Sigmoid colon (tissue), 7 donors: ENCODE data around the gene POTEI. TPM values are rescaled to one million over a fixed set of nuclear protein-coding genes. Genes with fewer than 3 reads are reported as not detected.
"Not testable (repeated sequence)": the region's sequence is repeated elsewhere in the genome, so short reads cannot be mapped to it uniquely, and the experiment has no call there.

Experiments used
- DNase-seq: peaks from one replicate; pipeline ENCODE4 v3.0.0-alpha.2; 2019
- H3K27ac ChIP-seq, 4 donors: fragments of 200-600 bp; sonication (generic); one replicate each; pipeline ENCODE4 v1.5.1; 2016 to 2019; ENCODE audit warnings: mild to moderate bottlenecking in 1 of 4
- H3K27me3 ChIP-seq, 3 donors: fragments of 200-600 bp; sonication (generic); one replicate each; pipeline ENCODE4 v1.5.1; 2019; ENCODE audit warnings: mild to moderate bottlenecking in 1 of 3
- H3K36me3 ChIP-seq, 4 donors: fragments of 200-600 bp; sonication (generic); one replicate each; pipeline ENCODE4 v1.5.1; 2016 to 2019
- H3K4me1 ChIP-seq, 4 donors: fragments of 200-600 bp; sonication (generic); one replicate each; pipeline ENCODE4 v1.5.1; 2017 to 2019
- H3K4me3 ChIP-seq, 4 donors: fragments of 200-600 bp; sonication (generic); one replicate each; pipeline ENCODE4 v1.5.1; 2017 to 2019; ENCODE audit warnings: mild to moderate bottlenecking in 2 of 4, moderate library complexity in 1 of 4
- H3K9me3 ChIP-seq, 4 donors: fragments of 200-600 bp in 3 of 4; sonication (generic) in 3 of 4; one replicate each; pipeline versions ENCODE4 v1.5.1 to v1.6.1; 2013 to 2019
- CTCF ChIP-seq, 4 experiments: fragments of 450-650 bp in 3 of 4; fragments of 200-600 bp in 1 of 4; IDR thresholded peaks; one replicate each; pipeline ENCODE4 v1.5.1; 2016 to 2019; ENCODE audit warnings: antibody characterized with exemption in 4 of 4, mild to moderate bottlenecking in 3 of 4, moderate library complexity in 2 of 4
- WGBS, 2 donors: extraction: QIAGEN DNeasy Blood & Tissue Kit; methylation state at CpG; one replicate each; pipeline ENCODE4 v1.1.7; 2013; 5-methylcytosine and 5-hydroxymethylcytosine counted together
- intact Hi-C: fragments of 100-400 bp; cut with DNase I; formaldehyde crosslinking; loops from one replicate; pipeline ENCODE4 v1.15.1; 2023
- polyA plus RNA-seq, 3 donors: library from polyadenylated mRNA; stranded (reverse); fragments of 200-250 nt; gene quantifications; one replicate each; pipeline ENCODE4 v1.2.3, GENCODE V29; 2013
- small RNA-seq, 3 donors: library from RNA; depleted of rRNA; stranded (forward); fragments of <200 nt; gene quantifications; one replicate each; pipeline ENCODE3, GENCODE V24; 2016
- total RNA-seq, 4 donors: library from RNA; depleted of rRNA; stranded (reverse); fragments of >200 nt; gene quantifications; one replicate each; pipeline ENCODE4 v1.1.0, GENCODE V29; 2016
- donor health status: healthy with polysubstance abuse.
- donor health status: Bipolar disorder and iron deficiency.
- donor health status: healthy.

Gene POTEI
- total and polyA plus RNA-seq, 7 donors = 0.03 TPM; not detected in 6

DNA sequence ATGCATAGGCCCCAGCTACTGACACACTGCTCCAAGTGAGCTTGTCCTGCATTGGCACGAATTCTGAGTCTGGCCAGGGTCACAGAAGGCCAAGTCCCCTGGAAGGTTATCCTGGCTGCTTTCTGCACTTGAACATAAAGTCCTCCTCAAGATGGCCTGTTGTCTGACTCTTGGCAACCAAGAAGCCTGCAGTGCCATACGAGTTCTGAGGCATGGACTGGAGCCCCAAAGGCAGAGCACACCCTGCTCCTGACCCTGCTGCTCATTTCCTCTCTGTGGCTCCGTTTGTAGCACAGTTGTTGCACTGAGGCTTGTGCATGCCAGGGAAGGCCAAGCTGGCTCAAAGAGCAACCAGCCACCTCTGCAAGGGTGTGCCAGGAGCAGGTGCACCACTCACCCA is 57.9 kb downstream of the POTEI start:
- H3K4me3 ChIP-seq, H3K27ac ChIP-seq, H3K27me3 ChIP-seq, intact Hi-C loops, H3K9me3 ChIP-seq, H3K4me1 ChIP-seq, H3K36me3 ChIP-seq: not testable (repeated sequence)
- WGBS, 2 donors = 51 to 61% methylated on average over 3 of the region's 3 CpGs
- DNase-seq = peak; percentile 2

DNA sequence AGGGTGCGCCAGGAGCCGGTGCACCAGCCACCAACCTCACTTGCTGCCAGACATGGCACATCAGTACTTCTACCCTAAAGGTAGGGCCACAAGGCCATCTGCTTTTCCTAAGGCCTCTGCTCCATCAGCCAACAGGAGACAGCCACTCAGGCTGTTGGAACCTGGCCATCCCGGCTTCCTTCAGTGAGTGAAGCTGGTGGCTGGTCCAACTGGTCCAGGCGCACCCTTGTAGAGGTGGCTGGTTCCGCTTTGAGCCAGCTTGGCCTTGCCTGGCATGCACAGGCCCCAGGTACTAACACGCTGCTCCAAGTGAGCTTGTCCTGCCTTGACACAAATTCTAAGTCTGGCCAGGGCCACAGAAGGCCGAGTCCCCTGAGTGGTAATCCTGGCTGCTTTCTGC is 58.8 kb downstream of the POTEI start:
- H3K9me3 ChIP-seq, H3K36me3 ChIP-seq, H3K27ac ChIP-seq, H3K27me3 ChIP-seq, H3K4me1 ChIP-seq, intact Hi-C loops, H3K4me3 ChIP-seq: not testable (repeated sequence)
- peak; percentile 50 for DNase-seq
- WGBS, 2 donors = 87 to 95% methylated on average over 5 of the region's 7 CpGs

DNA sequence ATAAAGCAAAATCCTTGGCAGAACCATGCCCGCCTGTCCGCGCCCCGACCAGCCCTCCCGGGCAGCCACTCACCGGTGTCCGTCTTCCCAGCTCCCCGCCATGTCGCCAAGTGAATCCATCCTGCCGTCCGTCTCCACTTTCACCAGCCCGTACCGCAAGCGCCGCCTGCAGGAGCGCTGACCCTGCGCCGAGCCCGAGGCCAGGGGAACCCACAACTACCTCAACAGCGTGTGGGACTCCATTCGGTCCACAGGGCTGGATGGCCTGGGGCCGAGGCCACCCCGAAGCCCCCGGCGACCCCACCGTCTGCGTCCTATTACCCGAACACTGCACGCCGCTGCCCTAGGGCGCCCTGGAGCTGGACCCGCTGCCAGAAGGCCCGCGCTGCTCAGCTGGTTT is 81.5 kb downstream of the POTEI start:
- peak overlapping the region; percentile 29 to 50 (median 42) for H3K4me3 ChIP-seq
- H3K36me3 ChIP-seq, H3K9me3 ChIP-seq, H3K27ac ChIP-seq, intact Hi-C loops, H3K27me3 ChIP-seq, H3K4me1 ChIP-seq: not testable (repeated sequence)
- 2 to 3% methylated on average over 33 to 34 of the region's 34 CpGs for WGBS, 2 donors
- peak in 3 of 4 experiments; percentile 24 to 35 (median 30) for TF ChIP-seq CTCF (IDR thresholded peaks at IDR 0.05)
- peak; percentile 81 for DNase-seq

DNA sequence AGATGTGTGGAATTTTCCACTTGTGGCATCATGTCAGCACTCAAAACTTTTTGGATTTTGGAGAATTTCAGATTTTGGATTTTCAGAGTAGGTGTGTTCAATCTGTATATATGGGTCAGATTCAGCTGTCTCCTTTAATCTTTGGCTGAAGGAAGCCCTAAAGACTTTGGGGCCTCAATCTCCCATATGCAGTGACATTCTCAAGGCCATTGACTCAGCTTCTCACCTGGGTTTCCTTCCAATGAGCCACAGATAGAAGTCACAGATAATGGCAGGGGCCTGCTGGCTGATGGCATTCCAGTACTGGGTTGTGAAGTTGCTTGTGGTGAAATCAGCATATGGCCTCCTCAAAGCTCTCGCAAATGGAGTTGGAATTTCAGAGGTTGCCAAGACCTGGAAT is 90.3 kb downstream of the POTEI start:
- H3K27ac ChIP-seq, H3K4me1 ChIP-seq, H3K36me3 ChIP-seq, intact Hi-C loops, H3K27me3 ChIP-seq, H3K9me3 ChIP-seq, DNase-seq, H3K4me3 ChIP-seq: not testable (repeated sequence)
- WGBS, 2 donors = 93 to 96% methylated on average over 1 of the region's 1 CpG

- intact Hi-C loops, H3K27me3 ChIP-seq, H3K4me3 ChIP-seq, H3K36me3 ChIP-seq, DNase-seq, H3K4me1 ChIP-seq, H3K27ac ChIP-seq, H3K9me3 ChIP-seq: not testable (repeated sequence)
- WGBS, 2 donors = 30 to 70% methylated on average over 1 of the region's 1 CpG
These were observed 92.4 kb downstream of the POTEI start for GRCh38 chr2:130416693-130417092.

Small RNA genes lying within 50 kb of the gene (small RNA-seq; reads per million reads assigned to genes)
- gene RF00017 (0 reads per million in 3 donors), gene RNU6-473P (0 reads per million in 3 donors)

Other genes starting within 250 kb of the POTEI start
- 100 to 1,000 TPM in 1 of 4 donors, 10 to 100 TPM in 3; 71.2 to 130 (median 81.2) TPM for gene IMP4, start 166.4 kb downstream of the POTEI start, total RNA-seq
- 10 to 100 TPM; 48.0 to 85.0 (median 51.3) TPM for gene IMP4, start 166.4 kb downstream of the POTEI start, polyA plus RNA-seq
- 10 to 100 TPM; 30.0 to 39.2 (median 37.4) TPM for gene PTPN18, start 153.3 kb downstream of the POTEI start, total RNA-seq
- 100 to 1,000 TPM in 1 of 3 donors, 10 to 100 TPM in 2; 49.7 to 113 (median 55.3) TPM for gene PTPN18, start 153.3 kb downstream of the POTEI start, polyA plus RNA-seq
- gene CFC1B, start 11.9 kb upstream of the POTEI start, total RNA-seq = not detected
- gene CFC1B, start 11.9 kb upstream of the POTEI start, polyA plus RNA-seq = not detected
- gene CFC1, start 90.2 kb upstream of the POTEI start, total RNA-seq = not detected
- gene CFC1, start 90.2 kb upstream of the POTEI start, polyA plus RNA-seq = under 1 TPM in 2 of 3 donors, not detected in 1; 0.29 to 0.69 TPM
- not detected for gene POTEJ, start 102.1 kb upstream of the POTEI start, total RNA-seq
- gene POTEJ, start 102.1 kb upstream of the POTEI start, polyA plus RNA-seq = under 1 TPM in 1 of 3 donors, not detected in 2; 0.01 TPM
- not detected for gene GPR148, start 219.7 kb upstream of the POTEI start, total RNA-seq
- under 1 TPM in 1 of 3 donors, not detected in 2; 0.04 TPM for gene GPR148, start 219.7 kb upstream of the POTEI start, polyA plus RNA-seq
- 1 to 10 TPM in 1 of 4 donors, under 1 TPM in 1, not detected in 2; 0.33 to 1.4 TPM for gene AMER3, start 246.2 kb upstream of the POTEI start, total RNA-seq
- gene AMER3, start 246.2 kb upstream of the POTEI start, polyA plus RNA-seq = under 1 TPM; under 0.01 to 0.28 (median 0.23) TPM